HepG2 (cell line): ENCODE measurements around the gene STIM2. TPM values are rescaled to one million over a fixed set of nuclear protein-coding genes. Genes with fewer than 3 reads are reported as not detected.

Experiments
- AHDC1 ChIP-seq: sonication (generic); formaldehyde crosslinking; IDR thresholded peaks from 2 replicates; pipeline ENCODE4 v1.5.1; 2020; ENCODE audit warnings: mild to moderate bottlenecking, missing genetic modification reagents, borderline replicate concordance
- FOXA3 ChIP-seq: IDR thresholded peaks from 2 replicates; pipeline ENCODE4 v1.6.1; 2016; ENCODE audit warnings: missing genetic modification reagents, missing compliant biosample characterization
- GATAD2A ChIP-seq: IDR thresholded peaks from 2 replicates; pipeline ENCODE4 v1.6.1; 2016
- HMG20A ChIP-seq: IDR thresholded peaks from 2 replicates; pipeline ENCODE4 v1.6.1; 2016; ENCODE audit warnings: borderline replicate concordance
- HNF4A ChIP-seq: sonication (generic); formaldehyde crosslinking; IDR thresholded peaks from 2 replicates; pipeline ENCODE4 v1.4.0; 2020; ENCODE audit warnings: missing genetic modification reagents
- MAX ChIP-seq: IDR thresholded peaks from 2 replicates; pipeline ENCODE4 v1.6.1; 2012; ENCODE audit warnings: inconsistent platforms
- MIXL1 ChIP-seq: IDR thresholded peaks from 2 replicates; pipeline ENCODE4 v1.6.1; 2016
- POGZ ChIP-seq: sonication (generic); formaldehyde crosslinking; IDR thresholded peaks from 2 replicates; pipeline ENCODE4 v1.4.0; 2020; ENCODE audit warnings: mild to moderate bottlenecking, missing genetic modification reagents
- TEAD3 ChIP-seq: optimal IDR thresholded peaks from 2 replicates; pipeline ENCODE3; 2016; ENCODE audit warnings: borderline replicate concordance
- ZBTB2 ChIP-seq: sonication (generic); formaldehyde crosslinking; IDR thresholded peaks from 2 replicates; pipeline ENCODE4 v1.8.0; 2022; ENCODE audit warnings: low read depth, missing genetic modification reagents
- ZNF75D ChIP-seq: sonication (generic); formaldehyde crosslinking; IDR thresholded peaks from 2 replicates; pipeline ENCODE4 v1.8.1; 2023; ENCODE audit warnings: missing genetic modification reagents, mild to moderate bottlenecking, borderline replicate concordance
- polyA plus RNA-seq, 8 experiments: library from polyadenylated mRNA; depleted of rRNA in 3 of 8; stranded (reverse) in 7 of 8; unstranded in 1 of 8; fragments of >200 nt; fragmentation: Illumina TruSeq in 4 of 8; extraction: Trizol in 4 of 8; gene quantifications; 2 replicates each; pipeline versions ENCODE4 v1.2.1 to v1.2.3, GENCODE V29; 2011 to 2016; ENCODE audit warnings: low read depth in 4 of 8, missing spikeins in 1 of 8, mixed read lengths in 1 of 8; ENCODE audit not compliant: insufficient read depth in 1 of 8
- total RNA-seq, 5 experiments: library from RNA; depleted of rRNA; stranded (reverse); fragments of >200 nt; fragmentation: Illumina TruSeq; extraction: Trizol; gene quantifications; 2 replicates each; pipeline ENCODE4 v1.2.3, GENCODE V29; 2016; ENCODE audit warnings: low read depth in 1 of 5

The STIM2 gene
- total and polyA plus RNA-seq, 2 of the 13 experiments (the other 11 are each of a cell fraction or from before 2014, with no cell fraction given) = 19.3 to 19.4 TPM

GRCh38 chr4:26936284-26937065 is 75.8 kb downstream of the STIM2 start (continued):
- peak; percentile 28; the same call in 1 of the 2 replicates for TF ChIP-seq FOXA3 (CRISPR knock-in tag)
- peak; percentile 57; the same call in 1 of the 2 replicates for TF ChIP-seq GATAD2A (CRISPR knock-in tag)
- TF ChIP-seq POGZ = peak; percentile 72
- peak; percentile 27 for TF ChIP-seq TEAD3 (CRISPR knock-in tag)
- peak; percentile 48; the same call in 1 of the 2 replicates for TF ChIP-seq MAX
- peak; percentile 80 for TF ChIP-seq HNF4A
- no peak for TF ChIP-seq ZBTB2 (CRISPR knock-in tag)
- 0 out of 2 replicates have a peak, but pooled peaks have one; percentile 20 for TF ChIP-seq MIXL1
- TF ChIP-seq HMG20A (CRISPR knock-in tag) = peak; percentile 31; the same call in 1 of the 2 replicates
- peak; percentile 50; the same call in 1 of the 2 replicates for TF ChIP-seq AHDC1 (CRISPR knock-in tag)
- no peak for TF ChIP-seq ZNF75D (CRISPR knock-in tag)
